HEK293 (cell line): ENCODE results near the gene RNF227.

Source experiments
- GFI1B ChIP-seq: fragments of 450-650 bp; formaldehyde crosslinking; IDR thresholded peaks from 2 replicates; pipeline ENCODE4 v1.5.1; 2016; ENCODE audit warnings: missing biosample characterization, missing genetic modification characterization
- GLIS1 ChIP-seq: fragments of 450-650 bp; formaldehyde crosslinking; IDR thresholded peaks from 2 replicates; pipeline ENCODE4 v1.5.1; 2016; ENCODE audit warnings: missing biosample characterization, missing genetic modification characterization
- GLIS2 ChIP-seq: fragments of 450-650 bp; formaldehyde crosslinking; IDR thresholded peaks from 2 replicates; pipeline ENCODE4 v1.5.1; 2016; ENCODE audit warnings: missing biosample characterization, missing genetic modification characterization
- MEIS1 ChIP-seq: sonication (generic); formaldehyde crosslinking; IDR thresholded peaks from 2 replicates; pipeline ENCODE4 v1.8.1; 2022; ENCODE audit warnings: missing genetic modification reagents, mild to moderate bottlenecking, borderline replicate concordance
- SP2 ChIP-seq: fragments of 450-650 bp; formaldehyde crosslinking; IDR thresholded peaks from 2 replicates; pipeline ENCODE4 v1.5.1; 2016; ENCODE audit warnings: missing biosample characterization, missing genetic modification characterization
- TSHZ1 ChIP-seq: fragments of 450-650 bp; formaldehyde crosslinking; IDR thresholded peaks from 2 replicates; pipeline ENCODE4 v1.5.1; 2016; ENCODE audit warnings: missing biosample characterization, missing genetic modification characterization, borderline replicate concordance
- YY1 ChIP-seq: fragments of 450-650 bp; formaldehyde crosslinking; IDR thresholded peaks from 2 replicates; pipeline ENCODE4 v1.5.1; 2018; ENCODE audit warnings: missing biosample characterization, missing genetic modification characterization
- ZBTB21 ChIP-seq: fragments of 450-650 bp; formaldehyde crosslinking; IDR thresholded peaks from 2 replicates; pipeline ENCODE4 v1.5.1; 2017; ENCODE audit warnings: missing biosample characterization, missing genetic modification characterization
- ZIC2 ChIP-seq: fragments of 450-650 bp; formaldehyde crosslinking; IDR thresholded peaks from 2 replicates; pipeline ENCODE4 v1.5.1; 2016; ENCODE audit warnings: missing biosample characterization, missing genetic modification characterization
- ZNF10 ChIP-seq: fragments of 450-650 bp; formaldehyde crosslinking; IDR thresholded peaks from 2 replicates; pipeline ENCODE4 v1.5.1; 2017; ENCODE audit warnings: missing biosample characterization, missing genetic modification characterization
- ZNF157 ChIP-seq: fragments of 450-650 bp; formaldehyde crosslinking; IDR thresholded peaks from 2 replicates; pipeline ENCODE4 v1.5.1; 2016; ENCODE audit warnings: missing biosample characterization, missing genetic modification characterization
- ZNF169 ChIP-seq: fragments of 450-650 bp; formaldehyde crosslinking; IDR thresholded peaks from 2 replicates; pipeline ENCODE4 v1.5.1; 2016; ENCODE audit warnings: missing biosample characterization, missing genetic modification characterization
- ZNF174 ChIP-seq: fragments of 450-650 bp; formaldehyde crosslinking; IDR thresholded peaks from 2 replicates; pipeline ENCODE4 v1.5.0; 2017; ENCODE audit warnings: missing biosample characterization, mild to moderate bottlenecking, missing genetic modification characterization
- ZNF26 ChIP-seq: fragments of 450-650 bp; formaldehyde crosslinking; IDR thresholded peaks from 2 replicates; pipeline ENCODE4 v1.5.1; 2016; ENCODE audit warnings: missing biosample characterization, missing genetic modification characterization
- ZNF341 ChIP-seq: fragments of 450-650 bp; formaldehyde crosslinking; IDR thresholded peaks from 2 replicates; pipeline ENCODE4; 2016; ENCODE audit warnings: low read depth, missing biosample characterization, missing genetic modification characterization
- ZNF354C ChIP-seq: fragments of 450-650 bp; formaldehyde crosslinking; IDR thresholded peaks from 2 replicates; pipeline ENCODE4 v1.5.1; 2016; ENCODE audit warnings: missing biosample characterization, missing genetic modification characterization, low read depth, borderline replicate concordance
- ZNF398 ChIP-seq: fragments of 450-650 bp; formaldehyde crosslinking; IDR thresholded peaks from 2 replicates; pipeline ENCODE4 v1.5.1; 2017; ENCODE audit warnings: missing biosample characterization, missing genetic modification characterization
- ZNF404 ChIP-seq: fragments of 450-650 bp; formaldehyde crosslinking; IDR thresholded peaks from 2 replicates; pipeline ENCODE4 v1.5.1; 2017; ENCODE audit warnings: missing biosample characterization, missing genetic modification characterization
- ZNF48 ChIP-seq: fragments of 450-650 bp; formaldehyde crosslinking; IDR thresholded peaks from 2 replicates; pipeline ENCODE4 v1.5.1; 2016; ENCODE audit warnings: missing biosample characterization, missing genetic modification characterization
- ZNF513 ChIP-seq: fragments of 450-650 bp; IDR thresholded peaks from 2 replicates; pipeline ENCODE4 v1.5.1; 2018; ENCODE audit warnings: missing biosample characterization, missing genetic modification characterization
- ZNF580 ChIP-seq: fragments of 450-650 bp; formaldehyde crosslinking; IDR thresholded peaks from 2 replicates; pipeline ENCODE4 v1.5.1; 2016; ENCODE audit warnings: missing biosample characterization, missing genetic modification characterization
- ZNF596 ChIP-seq: fragments of 450-650 bp; IDR thresholded peaks from 2 replicates; pipeline ENCODE4 v1.5.0; 2018; ENCODE audit warnings: missing biosample characterization, mild to moderate bottlenecking, missing genetic modification characterization, moderate library complexity
- ZNF621 ChIP-seq: fragments of 450-650 bp; formaldehyde crosslinking; IDR thresholded peaks from 2 replicates; pipeline ENCODE4 v1.5.1; 2017; ENCODE audit warnings: missing biosample characterization, missing genetic modification characterization
- ZNF658 ChIP-seq: fragments of 450-650 bp; formaldehyde crosslinking; IDR thresholded peaks from 2 replicates; pipeline ENCODE4; 2016; ENCODE audit warnings: missing biosample characterization, missing genetic modification characterization
- ZNF664 ChIP-seq: fragments of 450-650 bp; formaldehyde crosslinking; IDR thresholded peaks from 2 replicates; pipeline ENCODE4 v1.5.1; 2016; ENCODE audit warnings: missing biosample characterization, missing genetic modification characterization
- ZNF677 ChIP-seq: fragments of 450-650 bp; IDR thresholded peaks from 2 replicates; pipeline ENCODE4 v1.5.0; 2018; ENCODE audit warnings: missing biosample characterization, mild to moderate bottlenecking, missing genetic modification characterization, moderate library complexity
- ZNF692 ChIP-seq: fragments of 450-650 bp; formaldehyde crosslinking; IDR thresholded peaks from 2 replicates; pipeline ENCODE4 v1.5.1; 2016; ENCODE audit warnings: missing biosample characterization, missing genetic modification characterization
- ZNF704 ChIP-seq: fragments of 450-650 bp; formaldehyde crosslinking; IDR thresholded peaks from 2 replicates; pipeline ENCODE4 v1.5.1; 2016; ENCODE audit warnings: missing biosample characterization, missing genetic modification characterization
- ZSCAN5A ChIP-seq: fragments of 450-650 bp; formaldehyde crosslinking; IDR thresholded peaks from 2 replicates; pipeline ENCODE4 v1.5.1; 2016; ENCODE audit warnings: missing biosample characterization, missing genetic modification characterization

Gene RNF227

GRCh38 chr17:7932949-7933348 is 16.9 kb upstream of the RNF227 start (continued):
- TF ChIP-seq GFI1B (no peak), ZNF621 (tag by site-specific recombination) (no peak), ZBTB21 (tag by site-specific recombination) (no peak), ZNF513 (no peak), ZNF341 (peak; percentile 13; the same call in 1 of the 2 replicates), ZNF404 (tag by site-specific recombination) (no peak), MEIS1 (CRISPR knock-in tag) (no peak), ZNF704 (tag by site-specific recombination) (no peak), ZNF692 (tag by site-specific recombination) (no peak), ZNF10 (no peak), TSHZ1 (tag by site-specific recombination) (no peak), ZSCAN5A (no peak), ZNF658 (tag by site-specific recombination) (no peak), ZIC2 (peak; percentile 28; the same call in 1 of the 2 replicates), SP2 (tag by site-specific recombination) (no peak), ZNF596 (tag by site-specific recombination) (no peak), ZNF354C (tag by site-specific recombination) (no peak), ZNF26 (tag by site-specific recombination) (no peak), ZNF398 (tag by site-specific recombination) (peak; percentile 51; the same call in 1 of the 2 replicates), ZNF174 (no peak), ZNF48 (no peak), GLIS1 (peak; percentile 91), ZNF664 (no peak), ZNF677 (tag by site-specific recombination) (no peak), YY1 (tag by site-specific recombination) (no peak), ZNF169 (tag by site-specific recombination) (no peak), ZNF157 (tag by site-specific recombination) (no peak), ZNF580 (no peak), GLIS2 (tag by site-specific recombination) (peak; percentile 82)
